ENCODE data around the gene KLF12.

DNA sequence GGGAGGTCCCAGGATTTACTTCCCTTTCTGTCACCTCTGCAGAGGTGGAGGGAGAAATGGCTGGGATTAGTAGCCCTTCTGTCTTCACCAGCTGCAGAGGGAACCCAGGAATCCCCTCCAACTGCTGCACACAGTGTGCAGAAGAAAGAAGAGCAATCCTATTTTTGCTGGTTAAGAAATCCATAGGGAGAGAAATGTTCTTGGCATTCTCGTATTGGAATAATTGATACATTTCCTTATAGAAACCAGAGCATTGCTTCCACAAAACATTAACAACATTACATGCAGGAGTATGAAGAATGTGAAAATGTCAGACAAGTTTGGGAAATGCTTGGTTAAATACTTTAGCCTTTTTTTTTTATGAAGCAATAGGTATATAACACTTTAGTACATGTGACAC is 48.3 kb upstream of the KLF12 start:
- TF ChIP-seq, protein P1, sequence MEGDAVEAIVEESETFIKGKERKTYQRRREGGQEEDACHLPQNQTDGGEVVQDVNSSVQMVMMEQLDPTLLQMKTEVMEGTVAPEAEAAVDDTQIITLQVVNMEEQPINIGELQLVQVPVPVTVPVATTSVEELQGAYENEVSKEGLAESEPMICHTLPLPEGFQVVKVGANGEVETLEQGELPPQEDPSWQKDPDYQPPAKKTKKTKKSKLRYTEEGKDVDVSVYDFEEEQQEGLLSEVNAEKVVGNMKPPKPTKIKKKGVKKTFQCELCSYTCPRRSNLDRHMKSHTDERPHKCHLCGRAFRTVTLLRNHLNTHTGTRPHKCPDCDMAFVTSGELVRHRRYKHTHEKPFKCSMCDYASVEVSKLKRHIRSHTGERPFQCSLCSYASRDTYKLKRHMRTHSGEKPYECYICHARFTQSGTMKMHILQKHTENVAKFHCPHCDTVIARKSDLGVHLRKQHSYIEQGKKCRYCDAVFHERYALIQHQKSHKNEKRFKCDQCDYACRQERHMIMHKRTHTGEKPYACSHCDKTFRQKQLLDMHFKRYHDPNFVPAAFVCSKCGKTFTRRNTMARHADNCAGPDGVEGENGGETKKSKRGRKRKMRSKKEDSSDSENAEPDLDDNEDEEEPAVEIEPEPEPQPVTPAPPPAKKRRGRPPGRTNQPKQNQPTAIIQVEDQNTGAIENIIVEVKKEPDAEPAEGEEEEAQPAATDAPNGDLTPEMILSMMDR (IDR thresholded peaks at IDR 0.05; ENCODE audit: borderline replicate concordance, extremely low read depth, low read length, poor library complexity, severe bottlenecking), result no peak
- TF ChIP-seq EZH2 (IDR thresholded peaks at IDR 0.05; ENCODE audit: borderline replicate concordance, low read depth, low read length, severe bottlenecking), result no peak
